IPS DF 19.7 (cell line): ENCODE results near the gene PFKFB4.
"Not testable (repeated sequence)": the region's sequence is repeated elsewhere in the genome, so short reads cannot be mapped to it uniquely, and the experiment has no call there.

ENCODE experiments used
- DNase-seq: peaks from one replicate; pipeline ENCODE4 v3.0.0-alpha.2; 2013; ENCODE audit warnings: low read depth, low spot score

Gene PFKFB4

GRCh38 chr3:48558493-48559134 is 2.0 kb upstream of the PFKFB4 start:
- DNase-seq, result no peak

DNA sequence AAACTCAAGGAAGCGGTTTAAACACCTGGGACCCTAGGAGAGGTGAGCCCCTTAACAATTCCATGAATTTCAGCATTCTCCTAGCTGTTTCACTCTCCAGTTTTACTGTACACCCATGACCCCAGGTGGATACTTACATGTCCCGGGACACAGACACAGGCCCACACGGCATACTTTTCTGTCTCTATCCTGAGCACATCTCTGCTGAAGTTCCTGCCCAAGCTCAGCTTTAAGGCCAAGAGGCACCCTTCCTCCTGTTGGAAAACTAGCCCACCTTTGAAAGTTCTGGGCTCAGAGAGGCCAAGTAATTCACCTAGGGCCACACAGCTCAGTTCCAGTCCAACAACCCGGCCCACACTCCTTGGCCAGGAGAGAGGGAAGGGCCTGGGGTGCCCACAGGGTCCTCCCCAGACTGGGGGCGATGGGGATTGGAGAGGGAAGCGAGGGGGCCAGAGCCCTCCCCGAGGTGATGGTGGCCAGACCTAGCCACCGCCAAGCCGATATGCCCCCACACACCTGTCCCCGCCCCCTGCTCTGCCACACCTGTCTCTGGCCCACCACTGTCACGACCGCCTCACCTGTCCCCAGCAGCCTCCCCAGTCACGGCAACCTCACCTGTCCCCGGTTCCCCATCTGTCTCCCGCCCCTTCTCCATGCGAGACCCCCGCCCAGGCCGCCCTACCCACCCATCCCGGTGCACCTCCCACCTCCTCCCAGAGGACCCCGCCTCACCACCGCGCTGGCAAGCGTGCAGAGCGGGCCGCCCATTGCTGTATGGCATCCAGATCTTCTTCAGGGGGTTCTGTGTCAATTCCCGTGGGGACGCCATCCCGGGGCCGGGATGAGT is 431 bp downstream of the PFKFB4 start:
- DNase-seq, result no peak

- no peak for DNase-seq
Observed at GRCh38 chr3:48555231-48555948, 1.2 kb downstream of the PFKFB4 start.

- no peak for DNase-seq
Observed at GRCh38 chr3:48553886-48554845, 2.4 kb downstream of the PFKFB4 start.

DNA sequence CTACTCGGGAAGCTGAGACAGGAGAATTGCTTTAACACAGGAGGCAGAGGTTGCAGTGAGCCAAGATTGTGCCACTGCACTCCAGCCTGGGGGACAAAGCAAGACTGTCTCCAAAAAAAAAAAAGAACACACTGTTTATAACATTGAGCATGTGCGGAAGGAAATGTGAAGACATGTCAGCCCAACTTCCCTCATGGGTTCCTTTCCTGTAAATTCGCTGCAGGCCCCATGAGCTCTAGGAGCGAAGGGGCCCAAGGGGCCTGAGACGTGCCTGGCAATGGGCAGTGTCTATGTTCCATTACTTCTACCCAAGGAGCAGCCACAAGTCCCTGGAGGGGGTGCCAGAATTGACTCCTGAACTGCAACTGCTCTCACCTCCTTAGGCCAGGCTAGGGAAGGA is 3.2 kb downstream of the PFKFB4 start:
- DNase-seq, result no peak

DNA sequence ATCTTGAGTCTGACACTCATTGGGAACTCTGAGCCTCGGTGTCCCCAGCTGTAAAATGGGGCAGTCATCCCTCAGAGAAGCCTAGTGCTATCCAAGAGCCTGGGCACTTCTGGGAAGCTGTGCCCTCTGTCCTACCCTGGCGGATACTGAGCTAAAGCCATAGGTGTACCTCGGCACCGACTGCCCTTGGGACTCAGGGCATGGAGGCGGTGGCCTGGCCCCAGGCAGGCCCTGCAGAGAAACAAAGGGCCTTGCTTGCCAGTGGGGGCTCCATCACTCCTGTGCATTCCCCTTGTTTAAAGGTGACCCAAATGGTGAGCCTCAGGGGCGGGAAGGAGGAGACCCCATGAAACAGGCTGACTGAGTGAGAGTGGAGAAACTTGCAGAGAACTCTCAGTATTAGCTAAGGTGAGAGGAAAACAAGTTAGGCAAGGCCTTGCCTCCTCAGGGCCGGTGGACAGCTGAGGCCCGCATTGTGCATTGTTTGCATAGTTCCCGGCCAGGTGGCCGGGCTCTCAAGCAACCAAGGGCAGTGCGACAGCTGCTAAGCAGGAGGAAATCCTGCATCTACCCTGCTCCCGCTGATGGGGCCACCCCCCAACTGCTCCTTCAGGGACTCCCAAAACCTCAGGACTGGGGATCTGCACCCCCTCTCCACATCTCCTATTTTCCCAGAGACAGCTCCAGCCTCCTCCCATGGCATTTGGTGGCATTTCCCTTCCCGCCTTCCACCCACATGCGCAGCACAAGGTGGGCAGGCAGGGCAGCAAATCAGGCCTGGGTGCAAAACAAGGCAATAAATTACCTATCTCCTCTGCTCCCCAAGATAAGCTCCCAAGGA is 4.3 kb downstream of the PFKFB4 start:
- DNase-seq, result no peak

DNA sequence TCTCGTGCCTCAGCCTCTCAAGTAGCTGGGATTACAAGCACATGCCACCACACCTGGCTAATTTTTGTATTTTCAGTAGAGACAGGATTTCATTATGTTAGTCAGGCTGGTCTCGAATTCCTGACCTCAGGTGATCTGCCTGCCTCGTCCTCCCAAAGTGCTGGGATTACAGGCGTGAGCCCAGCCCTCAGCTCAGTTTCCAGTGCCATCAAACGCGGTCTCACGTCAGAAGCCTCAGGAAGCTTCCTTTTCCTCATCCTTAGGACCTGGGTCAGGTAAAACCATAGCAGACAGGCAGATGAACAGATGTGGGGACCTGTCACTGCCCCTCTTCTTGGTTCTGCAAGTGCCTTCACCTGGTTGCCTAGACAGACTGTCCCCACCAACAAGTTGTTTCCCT is 5.0 kb downstream of the PFKFB4 start:
- DNase-seq, result not testable (repeated sequence)

GRCh38 chr3:48548729-48549705 is 7.6 kb downstream of the PFKFB4 start:
- DNase-seq, result peak; percentile 42

GRCh38 chr3:48548126-48548525 is 8.5 kb downstream of the PFKFB4 start:
- DNase-seq, result no peak

GRCh38 chr3:48546203-48546829 is 10.3 kb downstream of the PFKFB4 start:
- no peak for DNase-seq

DNA sequence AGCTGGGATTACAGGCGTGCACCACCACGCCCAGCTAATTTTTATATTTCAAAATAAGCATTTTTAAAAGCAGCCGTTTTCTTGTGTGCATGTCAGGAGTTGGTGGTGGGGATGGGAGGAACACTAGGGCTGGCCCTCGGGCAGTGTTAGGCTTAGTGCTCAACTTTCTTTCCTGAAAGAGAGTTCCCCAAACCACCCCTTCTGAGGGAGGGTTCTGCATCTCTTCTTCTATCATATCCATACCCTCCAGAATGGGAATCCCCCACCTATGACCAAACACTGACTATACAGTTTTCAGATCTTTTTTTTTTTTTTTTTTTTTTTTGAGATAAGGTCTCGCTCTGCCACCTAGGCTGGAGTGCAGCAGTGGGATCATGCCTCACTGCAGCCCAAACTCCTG is 12.5 kb downstream of the PFKFB4 start:
- no peak for DNase-seq

- no peak for DNase-seq
Observed at GRCh38 chr3:48543271-48543866, 13.2 kb downstream of the PFKFB4 start.

DNA sequence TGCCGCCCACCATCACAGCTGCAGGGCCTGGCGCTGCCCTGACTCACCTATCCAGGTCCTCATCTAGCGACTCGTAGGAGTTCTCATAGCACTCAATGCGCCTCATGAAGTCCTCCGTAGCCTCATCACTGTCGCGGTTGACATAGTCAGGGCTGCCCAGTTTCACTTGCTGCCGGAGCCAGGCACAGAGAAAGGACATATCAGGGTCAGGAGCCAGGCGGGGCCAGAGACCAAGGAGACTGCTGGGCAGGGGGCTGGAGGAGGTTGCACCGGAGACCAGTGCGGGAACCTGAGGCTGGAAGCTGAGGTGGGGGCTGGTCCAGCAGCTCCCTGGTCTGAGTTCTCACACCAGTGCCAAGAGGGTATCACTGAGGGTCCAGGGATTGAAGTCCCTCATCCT is 18.2 kb downstream of the PFKFB4 start:
- DNase-seq, result no peak

DNA sequence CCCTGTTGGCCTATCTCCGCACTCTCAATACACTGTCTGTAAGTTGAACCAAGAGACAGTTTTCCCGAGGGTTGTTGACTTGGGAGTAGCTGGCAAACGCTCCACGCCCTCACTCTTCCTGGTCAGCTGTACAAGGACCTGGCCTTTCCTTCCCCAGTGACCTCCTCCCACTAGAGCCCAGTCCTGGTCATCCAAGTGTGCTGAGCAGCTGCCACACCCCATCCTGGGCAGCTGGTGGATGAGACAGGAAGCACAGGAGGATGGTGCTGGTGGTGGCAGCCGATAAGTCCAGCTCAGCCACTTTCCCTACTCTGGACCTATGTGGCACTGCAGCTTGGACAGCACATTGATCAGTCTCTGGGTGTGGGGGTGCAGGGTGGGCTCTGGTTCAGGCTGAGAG is 19.8 kb downstream of the PFKFB4 start:
- no peak for DNase-seq

- no peak for DNase-seq
Observed at GRCh38 chr3:48536116-48536515, 20.5 kb downstream of the PFKFB4 start.

DNA sequence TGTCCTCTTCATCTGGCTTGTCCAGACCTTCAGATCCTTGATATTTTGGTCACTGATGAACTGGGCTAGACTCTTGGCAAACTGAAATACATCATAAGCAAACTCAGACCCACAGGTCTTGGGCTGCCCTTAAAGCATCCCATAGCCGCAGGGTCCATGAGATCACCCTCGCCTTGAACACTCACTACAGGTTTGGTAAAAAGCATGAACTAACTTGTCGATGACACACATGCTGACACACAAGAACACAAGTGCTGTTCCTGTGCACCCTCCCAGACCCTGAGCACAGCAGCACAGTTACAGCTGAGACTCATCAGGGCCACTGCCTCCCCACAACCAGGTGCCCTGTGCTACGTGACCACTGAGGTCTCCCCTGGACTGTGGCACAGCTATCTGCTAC is 21.0 kb downstream of the PFKFB4 start:
- no peak for DNase-seq

DNA sequence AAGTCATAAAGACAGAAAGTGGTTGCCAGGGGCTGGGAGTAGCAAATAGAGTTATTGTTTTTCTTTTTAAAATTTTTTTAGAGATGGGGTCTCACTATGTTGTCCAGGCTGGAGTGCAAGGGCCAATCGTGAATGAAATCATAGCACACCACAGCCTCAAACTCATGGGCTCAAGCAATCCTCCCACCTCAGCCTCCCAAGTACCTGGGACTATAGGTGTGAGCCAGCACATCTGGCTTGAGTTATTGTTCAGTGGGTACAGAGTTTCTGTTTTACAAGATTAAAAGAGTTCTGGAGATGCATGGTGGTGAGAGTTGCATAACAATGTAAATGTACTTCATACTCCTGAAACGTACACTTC is 23.6 kb downstream of the PFKFB4 start:
- DNase-seq, result no peak

- DNase-seq, result no peak
Observed at GRCh38 chr3:48532271-48532976, 24.2 kb downstream of the PFKFB4 start.
